HUES48 (cell line): Measurements from ENCODE around the gene ICAM1.

Experiments
- H3K27ac ChIP-seq: one replicate; pipeline ENCODE4 v1.7.0; 2013; ENCODE audit warnings: low read depth, low read length, inconsistent platforms
- H3K27me3 ChIP-seq: 2 replicates; pipeline ENCODE4 v1.6.1; 2013; ENCODE audit warnings: mild to moderate bottlenecking, low read length; ENCODE audit not compliant: control insufficient read depth, insufficient read depth
- H3K36me3 ChIP-seq: 2 replicates; pipeline ENCODE4 v1.6.1; 2013; ENCODE audit warnings: low read length; ENCODE audit not compliant: control insufficient read depth, insufficient read depth
- H3K4me1 ChIP-seq: 2 replicates; pipeline ENCODE4 v1.6.1; 2013; ENCODE audit warnings: mild to moderate bottlenecking, low read length; ENCODE audit not compliant: control insufficient read depth, insufficient read depth
- H3K4me3 ChIP-seq: 2 replicates; pipeline ENCODE4 v1.5.1; 2013; ENCODE audit warnings: mild to moderate bottlenecking, low read depth, low read length
- H3K9ac ChIP-seq: 2 replicates; pipeline ENCODE4 v1.6.1; 2013; ENCODE audit warnings: mild to moderate bottlenecking, low read depth, low read length, moderate library complexity
- H3K9me3 ChIP-seq: 2 replicates; pipeline ENCODE4 v1.6.1; 2013; ENCODE audit warnings: low read length; ENCODE audit not compliant: control insufficient read depth, insufficient read depth

Gene ICAM1

DNA sequence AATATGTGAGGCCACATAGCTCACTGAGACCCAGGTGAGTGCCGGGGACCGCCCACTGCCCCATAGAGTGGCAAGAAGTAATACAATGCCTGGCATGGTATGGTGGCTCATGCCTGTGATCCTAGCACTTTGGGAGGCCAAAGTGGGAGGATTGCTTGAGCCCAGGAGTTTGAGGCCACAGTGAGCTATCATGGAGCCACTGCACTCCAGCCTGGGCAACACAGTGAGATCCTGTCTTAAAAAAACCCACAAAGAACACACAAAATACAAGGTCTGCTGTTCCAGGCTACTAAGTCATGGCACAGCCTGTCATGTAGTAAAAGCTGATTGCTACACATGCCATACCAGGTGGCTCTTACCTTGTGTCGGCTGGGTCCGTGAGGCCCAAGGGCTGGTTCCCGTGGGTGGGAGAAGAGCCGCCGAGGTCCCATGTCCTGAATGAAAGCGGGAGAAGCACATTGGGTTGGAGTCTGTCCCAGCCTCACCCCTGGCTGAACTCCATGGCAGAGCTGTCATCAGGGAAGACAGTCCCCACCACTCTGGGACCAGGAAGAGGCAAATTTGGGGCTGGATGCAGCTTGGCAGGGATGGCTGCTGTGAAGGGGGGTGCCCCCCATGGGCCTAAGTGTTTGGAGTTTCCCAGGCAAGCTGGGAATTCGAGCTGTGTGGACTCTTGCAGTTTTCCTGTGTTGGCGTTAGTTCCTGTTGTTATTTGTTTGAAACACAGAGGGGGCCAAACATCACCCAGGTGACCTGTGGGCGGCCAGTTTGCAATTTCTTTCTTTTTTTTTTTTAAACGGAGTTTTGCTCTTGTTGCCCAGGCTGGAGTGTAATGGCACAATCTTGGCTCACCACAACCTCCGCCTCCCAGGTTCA lies 48.1 kb downstream of the ICAM1 start:
- no peak overlapping the region for H3K4me3 ChIP-seq
- H3K9me3 ChIP-seq: no peaks in the 10 kb centered on the region
- no peaks in the 10 kb centered on the region for H3K4me1 ChIP-seq
- no peak overlapping the region for H3K27ac ChIP-seq
- no peak overlapping the region for H3K9ac ChIP-seq
- peaks cover 70% of the 10 kb centered on the region for H3K36me3 ChIP-seq
- no peaks in the 10 kb centered on the region for H3K27me3 ChIP-seq

DNA sequence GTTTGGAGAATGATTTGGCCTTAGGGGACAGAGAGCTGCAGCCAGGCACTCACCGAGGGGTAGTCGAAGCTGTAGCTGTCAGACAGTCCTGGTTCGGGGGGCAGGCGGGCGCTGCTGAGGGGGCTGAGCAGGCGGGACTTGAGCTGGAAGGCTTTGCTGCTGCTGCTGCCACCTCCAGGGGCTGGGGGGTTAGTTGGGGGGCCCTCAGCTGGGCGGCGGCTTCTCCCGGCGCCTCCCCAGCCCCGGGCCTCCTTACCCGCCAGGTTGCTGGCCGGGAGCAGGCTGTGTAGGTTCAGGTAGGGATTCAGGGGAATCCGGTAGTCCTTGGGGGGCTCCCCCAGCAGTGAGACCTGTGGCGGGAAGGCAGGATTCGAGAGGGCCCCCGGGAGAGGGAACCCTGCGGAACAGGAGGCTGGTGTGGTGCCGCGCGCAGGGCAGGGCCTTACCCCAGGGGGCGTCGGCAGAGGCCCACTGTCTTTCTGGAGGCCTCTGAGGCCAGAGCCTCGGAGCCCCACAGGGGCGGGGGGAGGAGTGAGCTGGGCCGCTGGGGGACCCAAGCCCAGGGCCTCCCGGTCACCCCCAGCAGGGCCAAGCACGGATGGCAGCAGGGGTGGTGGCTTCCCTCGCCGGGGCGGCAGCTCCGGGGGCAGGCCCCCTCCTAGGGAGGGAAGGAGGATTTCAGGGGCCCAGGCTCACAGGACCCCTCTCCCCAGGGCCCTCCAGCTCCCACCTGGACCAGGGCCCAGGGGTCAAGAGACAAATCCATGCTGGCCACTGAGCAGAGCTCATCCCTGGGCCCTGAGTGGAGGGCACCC lies 49.9 kb downstream of the ICAM1 start:
- no peaks in the 10 kb centered on the region for H3K27me3 ChIP-seq
- H3K27ac ChIP-seq: no peak overlapping the region
- H3K9me3 ChIP-seq: no peaks in the 10 kb centered on the region
- no peaks in the 10 kb centered on the region for H3K4me1 ChIP-seq
- no peak overlapping the region for H3K9ac ChIP-seq
- H3K36me3 ChIP-seq: peaks cover 86% of the 10 kb centered on the region
- H3K4me3 ChIP-seq: no peak overlapping the region

DNA sequence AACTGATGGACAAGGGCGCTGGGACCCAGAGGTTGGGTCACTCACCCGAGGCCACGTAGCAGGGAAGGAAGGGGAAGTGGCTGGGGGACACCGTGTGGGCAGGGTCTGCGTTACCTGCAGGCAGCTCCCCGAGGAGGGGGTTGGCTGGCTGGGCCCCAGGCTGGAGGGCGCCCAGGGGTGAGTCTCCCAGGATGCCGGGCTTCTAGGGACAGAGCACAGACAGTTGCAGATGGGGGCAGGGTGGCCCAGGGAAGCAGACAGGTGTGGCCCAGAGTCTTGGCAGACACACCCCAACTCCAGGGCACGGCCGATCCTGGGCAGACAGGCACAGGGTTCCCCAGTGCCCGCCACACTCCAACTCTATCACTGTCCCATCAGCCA lies 50.5 kb downstream of the ICAM1 start:
- no peak overlapping the region for H3K27ac ChIP-seq
- no peaks in the 10 kb centered on the region for H3K9me3 ChIP-seq
- H3K36me3 ChIP-seq: peaks cover 90% of the 10 kb centered on the region
- H3K9ac ChIP-seq: no peak overlapping the region
- no peak overlapping the region for H3K4me3 ChIP-seq
- H3K27me3 ChIP-seq: no peaks in the 10 kb centered on the region
- no peaks in the 10 kb centered on the region for H3K4me1 ChIP-seq

DNA sequence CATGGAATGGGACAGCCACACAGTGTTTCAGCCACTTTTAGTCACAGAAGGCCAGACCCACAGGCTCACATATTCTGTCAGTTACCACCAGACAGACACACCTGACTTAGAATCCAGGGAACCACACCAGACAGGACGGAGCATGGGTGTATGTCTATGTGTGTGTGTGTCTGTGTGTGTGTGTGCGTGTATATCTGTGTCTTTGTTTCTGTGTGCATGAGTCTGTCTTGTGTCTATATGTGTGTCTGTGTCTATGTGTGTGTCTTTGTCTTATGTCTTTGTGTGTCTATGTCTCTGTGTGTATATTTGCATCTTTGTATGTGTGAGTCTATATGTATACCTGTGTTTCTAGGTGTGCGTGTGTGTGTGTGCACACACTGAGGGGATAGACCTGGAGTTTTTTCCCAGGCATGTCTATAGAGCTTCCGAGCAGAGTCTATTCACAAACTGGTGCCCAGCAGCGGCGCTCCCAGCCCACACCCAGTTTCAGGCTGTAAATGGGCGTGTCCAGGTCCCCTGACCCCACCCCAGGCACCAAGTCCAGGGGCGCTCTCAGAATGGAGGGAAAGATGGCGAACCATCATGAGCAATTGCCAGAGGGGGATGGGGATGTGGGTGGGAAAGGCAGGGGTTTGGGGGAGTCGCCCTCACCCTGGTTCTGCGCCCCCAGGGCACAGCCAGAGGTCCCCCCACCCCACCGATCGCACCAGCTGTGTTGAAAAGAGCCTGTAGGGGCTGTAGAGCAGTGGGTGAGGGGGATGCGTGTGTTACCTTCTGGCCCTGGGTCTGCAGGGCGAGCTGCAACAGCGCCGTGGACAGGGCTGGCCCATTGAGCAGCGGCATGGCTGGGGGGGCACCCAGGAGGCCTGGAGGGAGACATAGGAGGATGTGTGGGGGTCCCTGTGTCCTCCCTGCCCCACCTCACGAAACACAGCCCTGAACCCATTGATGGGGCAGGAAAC lies 51.2 kb downstream of the ICAM1 start:
- no peak overlapping the region for H3K9ac ChIP-seq
- no peaks in the 10 kb centered on the region for H3K4me1 ChIP-seq
- H3K27ac ChIP-seq: no peak overlapping the region
- H3K9me3 ChIP-seq: no peaks in the 10 kb centered on the region
- no peak overlapping the region for H3K4me3 ChIP-seq
- no peaks in the 10 kb centered on the region for H3K27me3 ChIP-seq
- peaks cover 89% of the 10 kb centered on the region for H3K36me3 ChIP-seq

DNA sequence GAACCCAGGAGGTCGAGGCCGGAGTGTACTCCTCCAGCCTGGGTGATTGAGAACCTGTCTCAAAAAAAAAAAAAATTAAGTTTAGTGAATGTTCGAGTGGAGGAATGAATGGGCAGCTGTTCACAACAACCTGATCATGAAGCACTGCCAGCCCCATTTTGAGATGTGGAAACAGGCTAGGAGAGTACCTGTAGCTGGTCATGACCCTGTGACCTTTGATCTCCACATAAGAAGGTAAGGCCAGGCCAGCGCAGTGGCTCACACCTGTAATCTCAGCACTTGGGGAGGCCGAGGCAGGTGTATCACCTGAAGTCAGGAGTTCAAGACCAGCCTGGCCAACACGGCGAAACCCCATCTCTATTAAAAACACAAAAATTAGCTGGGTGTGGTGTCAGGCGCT lies 54.8 kb downstream of the ICAM1 start:
- Histone ChIP-seq H3K27ac (no peak overlapping the region), H3K9me3 (no peaks in the 10 kb centered on the region), H3K4me1 (no peaks in the 10 kb centered on the region), H3K27me3 (no peaks in the 10 kb centered on the region), H3K36me3 (peaks cover 94% of the 10 kb centered on the region), H3K4me3 (no peak overlapping the region), H3K9ac (no peak overlapping the region)

DNA sequence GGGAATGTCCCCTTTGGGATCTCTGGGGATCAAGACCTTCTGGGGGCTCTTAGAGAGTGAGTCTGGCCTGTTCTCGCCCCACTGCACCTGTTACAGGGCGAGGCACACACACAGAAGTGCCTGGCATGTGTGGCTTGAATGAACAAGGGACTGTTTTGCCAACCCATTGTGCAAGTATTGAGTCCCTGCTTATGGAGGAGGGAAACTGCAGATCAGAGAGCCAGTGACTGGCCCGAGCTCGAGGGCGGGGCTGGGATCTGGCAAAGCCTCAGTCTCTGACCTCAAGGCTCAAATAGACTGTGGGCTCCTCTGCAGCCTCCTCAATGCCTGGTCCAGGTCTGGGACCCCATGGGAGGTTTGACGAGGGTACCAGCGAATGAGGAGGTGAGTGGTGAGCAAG lies 56.9 kb downstream of the ICAM1 start:
- Histone ChIP-seq H3K27ac (no peak overlapping the region), H3K9ac (no peak overlapping the region), H3K27me3 (no peaks in the 10 kb centered on the region), H3K9me3 (no peaks in the 10 kb centered on the region), H3K4me1 (peaks cover 4% of the 10 kb centered on the region), H3K36me3 (peaks cover 74% of the 10 kb centered on the region), H3K4me3 (no peak overlapping the region)

DNA sequence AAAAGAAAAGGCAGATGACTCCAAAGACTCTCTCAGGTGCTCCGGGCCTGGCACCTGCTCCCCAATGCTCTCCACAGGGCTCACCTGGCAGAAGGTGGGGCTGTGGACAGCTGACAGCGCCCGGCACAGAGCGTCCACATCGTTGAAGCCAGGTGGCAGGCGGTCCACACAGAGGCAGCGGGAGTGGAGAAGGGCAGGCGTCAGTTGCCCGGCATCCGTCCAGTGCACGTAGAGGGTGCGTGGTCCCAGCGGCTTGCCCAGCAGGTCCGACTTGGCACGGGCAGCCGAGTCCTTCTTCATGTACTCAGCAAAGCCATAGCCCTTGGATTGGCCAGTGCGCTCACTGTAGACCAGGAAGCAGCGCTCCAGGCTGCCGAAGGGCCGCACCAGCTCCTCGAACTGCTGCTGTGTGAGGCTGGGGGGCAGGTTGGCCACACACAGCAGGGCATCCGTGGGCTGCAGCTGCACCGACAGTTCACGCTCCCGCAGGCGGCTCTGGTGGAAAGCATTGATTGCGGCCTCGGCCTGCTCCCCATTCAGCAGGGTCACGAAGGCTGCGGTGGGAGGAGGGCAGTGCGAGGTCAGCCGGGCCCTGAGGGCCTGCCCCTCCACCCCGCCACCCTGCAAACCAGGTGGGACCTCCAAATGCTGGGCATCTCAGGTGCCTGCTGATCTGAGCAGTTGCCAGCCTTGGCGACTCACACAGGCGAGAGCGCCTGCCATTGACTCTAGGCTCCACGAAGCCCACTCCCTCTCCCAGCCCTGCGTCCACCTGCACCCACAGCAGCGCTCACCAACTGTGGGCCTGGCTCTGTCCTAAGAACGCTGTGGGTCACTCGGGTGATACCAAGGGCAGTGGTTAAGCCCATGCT lies 57.9 kb downstream of the ICAM1 start:
- H3K4me3 ChIP-seq: no peak overlapping the region
- H3K36me3 ChIP-seq: peaks cover 65% of the 10 kb centered on the region
- H3K27ac ChIP-seq: no peak overlapping the region
- no peak overlapping the region for H3K9ac ChIP-seq
- H3K27me3 ChIP-seq: no peaks in the 10 kb centered on the region
- H3K9me3 ChIP-seq: no peaks in the 10 kb centered on the region
- peaks cover 4% of the 10 kb centered on the region for H3K4me1 ChIP-seq

DNA sequence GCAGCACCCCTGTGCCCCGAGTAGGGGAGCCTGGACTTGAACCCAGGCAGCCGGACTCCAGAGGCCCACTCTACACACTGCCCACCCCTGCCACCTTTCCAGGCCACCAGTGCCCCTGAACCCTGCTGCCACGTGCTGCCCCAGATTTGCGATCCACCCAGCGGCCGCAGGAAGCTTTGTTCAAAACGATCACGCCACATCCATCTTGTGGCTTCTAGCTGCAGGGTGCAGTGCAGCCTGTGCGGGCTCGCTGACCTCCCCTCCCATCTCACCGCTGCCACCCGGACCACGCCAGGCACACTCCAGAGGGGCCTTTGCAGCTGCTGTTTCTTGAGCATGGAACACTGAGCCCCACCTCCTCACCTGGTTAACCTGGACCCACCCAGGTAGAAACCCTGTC lies 58.6 kb downstream of the ICAM1 start:
- H3K4me1 ChIP-seq: peaks cover 8% of the 10 kb centered on the region
- H3K9ac ChIP-seq: no peak overlapping the region
- H3K27ac ChIP-seq: no peak overlapping the region
- H3K36me3 ChIP-seq: peaks cover 61% of the 10 kb centered on the region
- no peak overlapping the region for H3K4me3 ChIP-seq
- H3K27me3 ChIP-seq: peaks cover 5% of the 10 kb centered on the region; the same call in 1 of the 2 replicates
- no peaks in the 10 kb centered on the region for H3K9me3 ChIP-seq

DNA sequence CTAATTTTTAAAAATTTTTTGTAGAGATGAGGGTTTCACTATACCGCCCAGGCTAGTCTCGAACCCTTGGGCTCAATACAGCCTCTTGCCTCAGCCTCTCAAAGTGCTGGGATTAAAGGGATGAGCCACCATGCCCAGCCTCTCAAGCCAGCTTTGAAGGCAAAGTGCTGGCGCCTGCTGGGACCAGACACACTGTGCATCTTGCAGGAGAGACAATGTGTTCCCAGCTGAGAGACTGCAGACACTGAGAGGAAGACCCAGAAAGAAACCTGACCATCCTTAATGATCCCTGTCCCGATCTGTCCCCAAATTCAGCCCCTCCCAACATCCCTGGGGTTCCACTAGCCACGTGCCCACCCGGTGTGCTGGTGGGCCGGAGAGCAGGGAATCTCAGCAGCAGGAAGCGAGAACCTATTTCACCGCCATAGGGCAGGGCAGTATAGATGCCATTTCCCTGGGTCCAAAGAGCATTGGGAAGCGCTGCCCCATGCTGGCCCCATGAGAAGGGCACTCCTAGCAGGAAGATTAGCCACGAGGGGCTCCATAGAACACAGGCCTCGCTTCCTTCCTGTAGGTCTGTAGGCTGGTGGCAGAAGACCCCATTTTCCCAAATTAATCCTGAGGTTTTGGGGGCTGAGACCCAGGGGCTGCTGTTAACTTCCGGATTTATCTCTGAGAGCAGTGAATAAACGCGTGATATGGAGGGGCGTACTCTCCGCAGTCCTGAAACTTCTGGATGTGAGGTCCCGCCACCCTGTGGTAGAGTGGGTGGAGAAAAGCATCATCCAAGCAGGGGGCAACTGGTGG lies 61.4 kb downstream of the ICAM1 start:
- Histone ChIP-seq H3K4me1 (peaks cover 12% of the 10 kb centered on the region), H3K27ac (peak overlapping the region; percentile 60), H3K9me3 (no peaks in the 10 kb centered on the region), H3K27me3 (peaks cover 6% of the 10 kb centered on the region; the same call in 1 of the 2 replicates), H3K9ac (peak overlapping the region; percentile 84), H3K36me3 (peaks cover 35% of the 10 kb centered on the region), H3K4me3 (peak overlapping the region; percentile 90)
